Camera-type eye (tissue), 1 donor: ENCODE results near the gene TRAF2. TPM values are rescaled to one million over a fixed set of nuclear protein-coding genes. Genes with fewer than 3 reads are reported as not detected.

ENCODE experiments used
- total RNA-seq: library from RNA; depleted of rRNA; stranded (reverse); fragments of >200 nt; gene quantifications from one replicate; pipeline ENCODE4 v1.2.3, GENCODE V29; 2014

TRAF2 gene, protein sequence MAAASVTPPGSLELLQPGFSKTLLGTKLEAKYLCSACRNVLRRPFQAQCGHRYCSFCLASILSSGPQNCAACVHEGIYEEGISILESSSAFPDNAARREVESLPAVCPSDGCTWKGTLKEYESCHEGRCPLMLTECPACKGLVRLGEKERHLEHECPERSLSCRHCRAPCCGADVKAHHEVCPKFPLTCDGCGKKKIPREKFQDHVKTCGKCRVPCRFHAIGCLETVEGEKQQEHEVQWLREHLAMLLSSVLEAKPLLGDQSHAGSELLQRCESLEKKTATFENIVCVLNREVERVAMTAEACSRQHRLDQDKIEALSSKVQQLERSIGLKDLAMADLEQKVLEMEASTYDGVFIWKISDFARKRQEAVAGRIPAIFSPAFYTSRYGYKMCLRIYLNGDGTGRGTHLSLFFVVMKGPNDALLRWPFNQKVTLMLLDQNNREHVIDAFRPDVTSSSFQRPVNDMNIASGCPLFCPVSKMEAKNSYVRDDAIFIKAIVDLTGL
- total RNA-seq: 15.9 TPM

DNA sequence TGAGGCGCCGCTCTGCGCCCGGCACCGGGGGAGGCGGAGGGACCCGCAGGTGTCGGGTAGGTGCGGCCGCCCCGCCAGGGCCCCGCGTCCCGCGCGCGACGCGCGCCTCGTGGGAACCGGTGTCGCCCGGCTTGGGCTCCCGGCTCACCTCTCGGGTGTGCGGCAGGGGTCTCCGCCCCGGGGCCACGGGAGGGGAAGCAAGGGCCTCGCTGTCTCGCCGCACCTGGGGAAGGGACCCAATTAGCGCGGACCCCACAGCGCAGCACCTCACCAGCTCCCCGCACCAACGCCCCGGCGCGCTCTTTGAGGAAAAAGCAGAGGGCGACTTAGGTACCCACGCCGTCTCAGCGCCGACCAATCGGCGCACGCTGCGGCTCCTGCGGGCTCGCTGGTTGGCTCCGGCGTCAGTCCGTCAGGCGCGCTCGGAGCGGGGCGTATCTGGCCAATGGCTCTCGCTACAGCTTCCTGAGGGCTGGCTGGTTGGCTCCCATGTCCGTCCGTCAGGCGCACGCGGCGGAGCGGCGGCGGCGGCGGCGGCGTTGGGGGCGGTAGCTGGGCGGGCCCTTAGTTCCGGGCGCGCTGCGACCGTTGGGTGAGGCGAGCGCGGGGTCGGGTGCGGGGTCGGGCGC, at the start of gene TRAF2:
TSS of gene TRAF2 (plus strand) at position 567 of the 629 bp plus-strand sequence. CDS start 12,225 bp downstream, outside the sequence.

DNA sequence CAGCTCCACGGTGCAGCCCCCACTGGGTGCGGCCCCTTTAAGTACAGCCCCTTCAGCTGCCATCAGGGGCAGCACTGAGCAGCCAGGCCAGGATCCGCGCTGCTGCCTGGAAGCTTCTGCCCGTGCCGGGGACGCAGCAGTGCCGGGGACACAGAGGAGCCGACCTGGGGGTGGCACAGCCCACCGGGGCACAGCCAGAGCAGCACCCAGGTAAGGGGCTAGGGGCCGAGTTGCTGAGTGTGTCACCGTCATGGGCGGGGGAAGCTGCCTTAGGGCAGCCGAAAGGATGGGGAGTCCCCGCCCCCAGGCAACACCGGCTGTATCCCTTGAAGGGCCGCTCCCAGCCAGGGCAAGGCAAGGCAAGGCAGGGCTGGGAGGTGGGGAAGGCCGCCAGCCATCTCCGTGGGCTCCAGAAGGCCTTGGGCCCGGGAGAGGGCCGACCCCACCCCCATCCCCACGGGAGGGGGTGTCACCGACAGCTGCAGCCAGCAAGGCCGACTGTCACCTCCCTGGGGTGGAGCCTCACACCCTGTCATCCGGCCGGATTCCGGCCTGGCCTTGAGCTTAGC, 43.9 kb upstream of the TRAF2 start, which contains the start of gene AJM1:
TSS of gene AJM1 (plus strand) at position 99 of the 569 bp plus-strand sequence. CDS start 1,937 bp downstream, outside the sequence.

DNA sequence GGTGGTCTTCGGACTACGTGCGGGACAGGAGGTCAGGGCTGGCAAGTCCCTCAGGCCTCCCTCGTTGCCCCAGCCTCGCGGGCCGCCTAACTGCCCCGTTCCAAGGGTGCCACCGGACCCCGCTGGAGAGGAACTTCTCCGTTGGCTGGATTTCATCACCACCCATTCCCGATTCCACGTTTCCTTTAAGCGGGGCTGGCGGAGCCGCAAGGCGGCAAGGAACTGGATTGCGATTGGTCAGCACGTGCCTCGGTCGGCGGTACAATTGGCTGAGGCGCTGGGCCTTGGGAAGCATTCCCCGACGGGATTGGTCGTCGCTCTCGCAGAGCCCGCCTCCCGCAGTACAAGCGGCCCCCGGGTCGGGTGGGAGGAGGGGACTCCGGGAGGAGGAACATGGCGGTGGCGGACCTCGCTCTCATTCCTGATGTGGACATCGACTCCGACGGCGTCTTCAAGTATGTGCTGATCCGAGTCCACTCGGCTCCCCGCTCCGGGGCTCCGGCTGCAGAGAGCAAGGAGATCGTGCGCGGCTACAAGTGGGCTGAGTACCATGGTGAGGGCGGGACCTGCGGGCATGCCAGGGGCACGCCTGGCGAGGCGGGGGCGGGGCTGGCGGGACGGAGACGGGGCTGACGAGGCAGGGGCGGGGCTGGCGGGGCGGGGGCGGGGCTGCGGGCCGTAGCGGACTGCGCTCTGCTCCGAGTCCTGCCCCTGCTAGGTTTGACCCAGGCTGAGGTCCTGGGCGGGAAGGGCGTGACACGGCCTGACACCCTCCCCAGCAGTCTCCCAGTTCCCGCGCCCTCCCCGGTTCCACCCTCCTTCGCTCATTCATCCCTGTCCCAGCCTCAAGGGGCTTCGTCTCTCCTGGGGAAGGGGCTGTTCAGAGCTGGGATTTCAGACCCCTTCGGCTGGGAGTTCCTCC, 37.0 kb upstream of the TRAF2 start, which contains the start of gene PHPT1:
TSS of gene PHPT1 (plus strand) at position 372 of the 922 bp plus-strand sequence. CDS start at position 394, 22 bp downstream.

DNA sequence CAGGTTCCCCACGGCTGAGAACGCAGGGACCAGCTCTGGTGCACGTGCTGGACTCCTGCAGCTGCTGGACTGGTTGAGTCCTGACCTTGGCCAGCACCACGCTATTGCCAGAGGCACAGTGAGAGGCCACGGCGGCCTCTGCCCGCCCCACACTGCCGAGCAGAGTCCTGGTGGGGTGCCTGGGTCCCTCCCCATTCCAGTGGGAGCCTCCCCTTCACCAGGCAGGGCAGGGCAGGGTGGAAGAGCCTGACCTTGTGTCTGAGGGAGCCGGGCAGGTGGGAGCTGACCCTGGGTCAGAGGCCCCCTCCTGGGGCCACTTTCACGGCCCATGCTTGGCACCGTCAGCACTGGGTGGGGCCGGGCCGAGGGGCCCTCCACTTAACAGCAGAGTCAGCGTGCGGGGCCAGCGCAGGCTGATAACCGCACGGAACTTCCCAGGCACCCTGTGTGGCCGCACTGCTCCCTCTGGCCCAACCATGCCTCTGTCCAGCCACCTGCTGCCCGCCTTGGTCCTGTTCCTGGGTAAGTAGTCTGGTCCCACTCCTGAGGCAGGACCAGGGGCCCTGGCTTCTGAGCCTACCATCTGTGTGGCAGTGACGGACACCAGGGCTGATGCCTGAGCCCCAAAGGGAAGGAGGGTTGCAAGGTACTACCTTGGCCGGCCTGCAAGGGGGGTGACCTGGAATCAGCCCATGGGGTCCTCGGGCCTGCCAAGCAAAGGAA, 34.2 kb upstream of the TRAF2 start, which contains the start of gene MAMDC4:
TSS of gene MAMDC4 (plus strand) at position 406 of the 723 bp plus-strand sequence. CDS start at position 477, 71 bp downstream.

DNA sequence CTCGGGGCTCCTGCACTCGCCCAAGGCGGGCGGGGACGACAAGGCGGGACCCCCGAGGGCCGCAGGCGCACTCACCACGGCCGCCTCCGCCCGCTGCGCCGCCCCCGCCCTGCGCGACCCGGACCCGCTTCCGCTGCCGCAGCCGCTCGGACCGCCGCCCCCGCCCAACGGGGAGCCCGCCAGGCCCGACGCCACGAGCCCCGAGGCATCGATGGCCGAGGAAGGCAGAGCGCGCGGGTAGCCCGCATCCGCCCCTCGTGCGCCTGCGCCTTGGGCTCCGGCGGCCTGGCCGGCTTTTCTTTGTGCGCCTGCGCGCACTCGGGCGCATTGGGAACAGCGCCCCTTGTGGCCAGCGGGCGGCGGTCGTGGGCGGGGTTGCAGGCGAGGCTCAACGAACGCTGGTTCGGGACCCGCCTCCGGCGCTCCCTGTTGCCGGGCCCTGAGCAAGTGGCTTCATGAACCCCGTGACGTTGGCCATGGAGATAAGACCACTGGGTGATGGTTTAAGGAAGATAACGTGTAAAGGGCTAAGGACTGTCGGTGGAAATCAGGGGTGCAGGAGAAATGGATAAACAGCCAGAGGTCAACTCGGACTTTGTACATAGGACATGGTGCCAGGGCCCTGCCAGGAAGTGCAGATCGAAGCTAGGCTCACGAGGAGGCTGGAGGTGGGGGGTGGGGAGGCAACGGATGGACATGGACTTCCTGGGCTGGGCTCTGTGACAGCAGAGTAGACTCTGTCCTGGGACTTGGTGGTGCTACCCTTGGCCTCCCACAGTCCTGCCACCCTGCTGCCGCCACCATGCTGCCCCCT, 58.4 kb downstream of the TRAF2 start, which contains the start of the genes C8G and FBXW5:
TSS of gene C8G (plus strand) at position 725 of the 814 bp plus-strand sequence. CDS start at position 803, 78 bp downstream.
TSS of gene FBXW5 (minus strand) at position 220 of the 814 bp plus-strand sequence. CDS start 655 bp downstream, outside the sequence.

GRCh38 chr9:136951541-136952320, 65.4 kb downstream of the TRAF2 start, which contains the start of gene LCN12:
LCN12 (plus strand) TSS chr9:136952273; CDS start chr9:136952328, 55 bp downstream.

Other genes with a start within 250 kb of the TRAF2 start
- gene EGFL7, start 223.6 kb upstream of the TRAF2 start, total RNA-seq: 36.1 TPM
- 16.9 TPM for gene AGPAT2, start 199.1 kb upstream of the TRAF2 start, total RNA-seq
- gene DIPK1B, start 173.9 kb upstream of the TRAF2 start, total RNA-seq: 26.2 TPM
- gene LCN10, start 143.6 kb upstream of the TRAF2 start, total RNA-seq: 1.4 TPM
- not detected for gene LCN6, start 138.0 kb upstream of the TRAF2 start, total RNA-seq
- 0.38 TPM for gene LCN8, start 128.3 kb upstream of the TRAF2 start, total RNA-seq
- gene LCN15, start 122.0 kb upstream of the TRAF2 start, total RNA-seq: not detected
- 31.1 TPM for gene TMEM141, start 95.2 kb upstream of the TRAF2 start, total RNA-seq
- 2.0 TPM for gene CCDC183, start 90.2 kb upstream of the TRAF2 start, total RNA-seq
- 38.6 TPM for gene RABL6, start 78.6 kb upstream of the TRAF2 start, total RNA-seq
- 2.0 TPM for gene AJM1, start 44.0 kb upstream of the TRAF2 start, total RNA-seq
- 55.5 TPM for gene PHPT1, start 37.1 kb upstream of the TRAF2 start, total RNA-seq
- gene MAMDC4, start 34.2 kb upstream of the TRAF2 start, total RNA-seq: 8.2 TPM
- gene EDF1, start 20.2 kb upstream of the TRAF2 start, total RNA-seq: 222 TPM
- 101 TPM for gene FBXW5, start 58.2 kb downstream of the TRAF2 start, total RNA-seq
- not detected for gene C8G, start 58.7 kb downstream of the TRAF2 start, total RNA-seq
- 2.9 TPM for gene LCN12, start 65.8 kb downstream of the TRAF2 start, total RNA-seq
- 230 TPM for gene PTGDS, start 91.0 kb downstream of the TRAF2 start, total RNA-seq
- 1.2 TPM for gene LCNL1, start 96.5 kb downstream of the TRAF2 start, total RNA-seq
- gene PAXX, start 105.9 kb downstream of the TRAF2 start, total RNA-seq: 25.7 TPM
- 1.1 TPM for gene CLIC3, start 110.1 kb downstream of the TRAF2 start, total RNA-seq
- gene ABCA2, start 141.7 kb downstream of the TRAF2 start, total RNA-seq: 49.9 TPM
- not detected for gene FUT7, start 145.6 kb downstream of the TRAF2 start, total RNA-seq
- gene NPDC1, start 159.7 kb downstream of the TRAF2 start, total RNA-seq: 56.4 TPM
- 7.0 TPM for gene ENTPD2, start 167.5 kb downstream of the TRAF2 start, total RNA-seq
- 4.3 TPM for gene SAPCD2, start 184.0 kb downstream of the TRAF2 start, total RNA-seq
- gene UAP1L1, start 191.0 kb downstream of the TRAF2 start, total RNA-seq: 8.5 TPM
- 59.0 TPM for gene MAN1B1, start 200.5 kb downstream of the TRAF2 start, total RNA-seq
- 37.5 TPM for gene DPP7, start 228.2 kb downstream of the TRAF2 start, total RNA-seq